HEK293 (cell line): ENCODE results near the gene THRA.
A peak's percentile ranks its signal among the peaks of the same experiment; 100 is the strongest.

Experiments used
- CTCF ChIA-PET: fragments of 350-600 bp; formaldehyde crosslinking; extraction: SDS; loops from one replicate; lab custom pipeline; 2021; ENCODE audit warnings: antibody characterized with exemption; lab: Yijun Ruan, JAX
- POLR2A ChIA-PET: fragments of 300-600 bp; formaldehyde crosslinking; extraction: SDS; loops from one replicate; lab custom pipeline; 2020; ENCODE audit warnings: antibody characterized with exemption, inconsistent platforms; lab: Yijun Ruan, JAX
- H3K27ac ChIP-seq: fragments of 200-500 bp; sonication (Bioruptor generic); 2 replicates; pipeline ENCODE4 v1.5.1; 2014; ENCODE audit warnings: low read depth, low read length, control low read depth, inconsistent platforms; ENCODE audit errors: extremely low read depth
- H3K36me3 ChIP-seq, 2 experiments: fragments of 200-500 bp in 1 of 2; sonication (Bioruptor generic) in 1 of 2; 1 replicate in 1 of 2; 2 replicates in 1 of 2; pipeline ENCODE4 v1.5.1; 2014 to 2017; ENCODE audit warnings: inconsistent platforms in 2 of 2, low read length in 2 of 2; ENCODE audit not compliant: control insufficient read depth in 2 of 2, insufficient read depth in 1 of 2
- H3K4me1 ChIP-seq: fragments of 200-500 bp; sonication (Bioruptor generic); 2 replicates; pipeline ENCODE4 v1.5.1; 2014; ENCODE audit warnings: mild to moderate bottlenecking, low read length, inconsistent platforms; ENCODE audit not compliant: control insufficient read depth, insufficient read depth
- H3K4me3 ChIP-seq: 2 replicates; pipeline ENCODE4 v1.5.1; 2011; ENCODE audit warnings: low read depth, mild to moderate bottlenecking, control low read depth, low read length, moderate library complexity
- H3K9me3 ChIP-seq: fragments of 200-500 bp; sonication (Bioruptor generic); 2 replicates; pipeline ENCODE4 v1.5.1; 2014; ENCODE audit warnings: low read depth, low read length, inconsistent platforms; ENCODE audit not compliant: control insufficient read depth, insufficient read depth
- EGR2 ChIP-seq: fragments of 450-650 bp; formaldehyde crosslinking; IDR thresholded peaks from 2 replicates; pipeline ENCODE4 v1.5.1; 2016; ENCODE audit warnings: low read depth, missing biosample characterization, missing genetic modification characterization
- GLIS1 ChIP-seq: fragments of 450-650 bp; formaldehyde crosslinking; IDR thresholded peaks from 2 replicates; pipeline ENCODE4 v1.5.1; 2016; ENCODE audit warnings: missing biosample characterization, missing genetic modification characterization
- GLIS2 ChIP-seq: fragments of 450-650 bp; formaldehyde crosslinking; IDR thresholded peaks from 2 replicates; pipeline ENCODE4 v1.5.1; 2016; ENCODE audit warnings: missing biosample characterization, missing genetic modification characterization
- IKZF3 ChIP-seq: fragments of 450-650 bp; IDR thresholded peaks from 2 replicates; pipeline ENCODE4 v1.5.0; 2018; ENCODE audit warnings: missing biosample characterization, mild to moderate bottlenecking, missing genetic modification characterization, moderate library complexity
- KLF1 ChIP-seq: fragments of 450-650 bp; formaldehyde crosslinking; IDR thresholded peaks from 2 replicates; pipeline ENCODE4 v1.5.1; 2016; ENCODE audit warnings: missing biosample characterization, missing genetic modification characterization
- KLF10 ChIP-seq: fragments of 450-650 bp; IDR thresholded peaks from 2 replicates; pipeline ENCODE4 v1.5.1; 2018; ENCODE audit warnings: missing biosample characterization, mild to moderate bottlenecking, missing genetic modification characterization
- PRDM1 ChIP-seq: fragments of 450-650 bp; formaldehyde crosslinking; IDR thresholded peaks from 2 replicates; pipeline ENCODE4; 2016; ENCODE audit warnings: missing biosample characterization, missing genetic modification characterization
- SP2 ChIP-seq: fragments of 450-650 bp; formaldehyde crosslinking; IDR thresholded peaks from 2 replicates; pipeline ENCODE4 v1.5.1; 2016; ENCODE audit warnings: missing biosample characterization, missing genetic modification characterization
- ZFHX2 ChIP-seq: fragments of 450-650 bp; formaldehyde crosslinking; conservative IDR thresholded peaks from 2 replicates; pipeline ENCODE4 v1.5.1; 2016; ENCODE audit warnings: missing biosample characterization, missing genetic modification characterization
- ZNF138 ChIP-seq: fragments of 450-650 bp; formaldehyde crosslinking; IDR thresholded peaks from 2 replicates; pipeline ENCODE4 v1.5.1; 2016; ENCODE audit warnings: missing biosample characterization, missing genetic modification characterization, borderline replicate concordance
- ZNF184 ChIP-seq: fragments of 450-650 bp; IDR thresholded peaks from 2 replicates; pipeline ENCODE4 v1.5.1; 2018; ENCODE audit warnings: missing biosample characterization, mild to moderate bottlenecking, missing genetic modification characterization
- ZNF302 ChIP-seq: fragments of 450-650 bp; formaldehyde crosslinking; IDR thresholded peaks from 2 replicates; pipeline ENCODE4 v1.5.1; 2016; ENCODE audit warnings: missing biosample characterization, missing genetic modification characterization, low read depth
- ZNF335 ChIP-seq: fragments of 450-650 bp; formaldehyde crosslinking; conservative IDR thresholded peaks from 2 replicates; pipeline ENCODE4 v1.5.1; 2016; ENCODE audit warnings: missing biosample characterization, missing genetic modification characterization
- ZNF398 ChIP-seq: fragments of 450-650 bp; formaldehyde crosslinking; IDR thresholded peaks from 2 replicates; pipeline ENCODE4 v1.5.1; 2017; ENCODE audit warnings: missing biosample characterization, missing genetic modification characterization
- ZNF416 ChIP-seq: fragments of 450-650 bp; formaldehyde crosslinking; IDR thresholded peaks from 2 replicates; pipeline ENCODE4 v1.5.1; 2016; ENCODE audit warnings: missing biosample characterization, missing genetic modification characterization
- ZNF548 ChIP-seq: fragments of 450-650 bp; formaldehyde crosslinking; IDR thresholded peaks from 2 replicates; pipeline ENCODE4 v1.5.1; 2016; ENCODE audit warnings: missing biosample characterization, missing genetic modification characterization
- ZNF660 ChIP-seq: fragments of 450-650 bp; IDR thresholded peaks from 2 replicates; pipeline ENCODE4 v1.5.1; 2018; ENCODE audit warnings: missing biosample characterization, mild to moderate bottlenecking, missing genetic modification characterization
- ZNF704 ChIP-seq: fragments of 450-650 bp; formaldehyde crosslinking; IDR thresholded peaks from 2 replicates; pipeline ENCODE4 v1.5.1; 2016; ENCODE audit warnings: missing biosample characterization, missing genetic modification characterization
- ZNF792 ChIP-seq: fragments of 450-650 bp; formaldehyde crosslinking; IDR thresholded peaks from 2 replicates; pipeline ENCODE4 v1.5.1; 2016; ENCODE audit warnings: missing biosample characterization, missing genetic modification characterization
- TF ChIP-seq, protein P1 (sequence below): fragments of 450-650 bp; formaldehyde crosslinking; IDR thresholded peaks from 2 replicates; pipeline ENCODE4 v1.5.1; 2016; ENCODE audit warnings: missing biosample characterization, missing genetic modification characterization, low read depth
- TF ChIP-seq, protein P2 (sequence below): fragments of 450-650 bp; formaldehyde crosslinking; IDR thresholded peaks from 2 replicates; pipeline ENCODE4 v1.5.1; 2017; ENCODE audit warnings: missing biosample characterization, missing genetic modification characterization
- TF ChIP-seq, protein P3 (sequence below): fragments of 450-650 bp; formaldehyde crosslinking; IDR thresholded peaks from 2 replicates; pipeline ENCODE4 v1.5.1; 2016; ENCODE audit warnings: missing biosample characterization, missing genetic modification characterization

Gene THRA

GRCh38 chr17:40103071-40103661, 40.4 kb downstream of the THRA start:
- no peaks in the 10 kb centered on the region for H3K36me3 ChIP-seq
- no peaks in the 10 kb centered on the region for H3K9me3 ChIP-seq
- H3K4me3 ChIP-seq, result no peak overlapping the region
- no peak overlapping the region for H3K27ac ChIP-seq
- TF ChIP-seq, protein P1, sequence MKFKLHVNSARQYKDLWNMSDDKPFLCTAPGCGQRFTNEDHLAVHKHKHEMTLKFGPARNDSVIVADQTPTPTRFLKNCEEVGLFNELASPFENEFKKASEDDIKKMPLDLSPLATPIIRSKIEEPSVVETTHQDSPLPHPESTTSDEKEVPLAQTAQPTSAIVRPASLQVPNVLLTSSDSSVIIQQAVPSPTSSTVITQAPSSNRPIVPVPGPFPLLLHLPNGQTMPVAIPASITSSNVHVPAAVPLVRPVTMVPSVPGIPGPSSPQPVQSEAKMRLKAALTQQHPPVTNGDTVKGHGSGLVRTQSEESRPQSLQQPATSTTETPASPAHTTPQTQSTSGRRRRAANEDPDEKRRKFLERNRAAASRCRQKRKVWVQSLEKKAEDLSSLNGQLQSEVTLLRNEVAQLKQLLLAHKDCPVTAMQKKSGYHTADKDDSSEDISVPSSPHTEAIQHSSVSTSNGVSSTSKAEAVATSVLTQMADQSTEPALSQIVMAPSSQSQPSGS, result no peak
- TF ChIP-seq ZNF138 (tag by site-specific recombination) (no peak), ZNF398 (tag by site-specific recombination) (peak; percentile 78), KLF1 (tag by site-specific recombination) (peak; percentile 39; the same call in 1 of the 2 replicates), IKZF3 (tag by site-specific recombination) (no peak), ZNF184 (tag by site-specific recombination) (no peak), ZNF660 (tag by site-specific recombination) (no peak), EGR2 (tag by site-specific recombination) (peak; percentile 61), ZNF302 (no peak), KLF10 (no peak), ZNF792 (tag by site-specific recombination) (no peak), ZFHX2 (peak; percentile 72), ZNF704 (tag by site-specific recombination) (no peak), ZNF548 (tag by site-specific recombination) (no peak), ZNF335 (peak; percentile 41), SP2 (0 out of 2 replicates have a peak, but pooled peaks have one; percentile 15), GLIS2 (tag by site-specific recombination) (peak; percentile 17; the same call in 1 of the 2 replicates), PRDM1 (no peak), ZNF416 (tag by site-specific recombination) (no peak), GLIS1 (tag by site-specific recombination) (peak; percentile 55)
- TF ChIP-seq, protein P2, sequence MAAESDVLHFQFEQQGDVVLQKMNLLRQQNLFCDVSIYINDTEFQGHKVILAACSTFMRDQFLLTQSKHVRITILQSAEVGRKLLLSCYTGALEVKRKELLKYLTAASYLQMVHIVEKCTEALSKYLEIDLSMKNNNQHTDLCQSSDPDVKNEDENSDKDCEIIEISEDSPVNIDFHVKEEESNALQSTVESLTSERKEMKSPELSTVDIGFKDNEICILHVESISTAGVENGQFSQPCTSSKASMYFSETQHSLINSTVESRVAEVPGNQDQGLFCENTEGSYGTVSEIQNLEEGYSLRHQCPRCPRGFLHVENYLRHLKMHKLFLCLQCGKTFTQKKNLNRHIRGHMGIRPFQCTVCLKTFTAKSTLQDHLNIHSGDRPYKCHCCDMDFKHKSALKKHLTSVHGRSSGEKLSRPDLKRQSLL, result no peak
- TF ChIP-seq, protein P3, sequence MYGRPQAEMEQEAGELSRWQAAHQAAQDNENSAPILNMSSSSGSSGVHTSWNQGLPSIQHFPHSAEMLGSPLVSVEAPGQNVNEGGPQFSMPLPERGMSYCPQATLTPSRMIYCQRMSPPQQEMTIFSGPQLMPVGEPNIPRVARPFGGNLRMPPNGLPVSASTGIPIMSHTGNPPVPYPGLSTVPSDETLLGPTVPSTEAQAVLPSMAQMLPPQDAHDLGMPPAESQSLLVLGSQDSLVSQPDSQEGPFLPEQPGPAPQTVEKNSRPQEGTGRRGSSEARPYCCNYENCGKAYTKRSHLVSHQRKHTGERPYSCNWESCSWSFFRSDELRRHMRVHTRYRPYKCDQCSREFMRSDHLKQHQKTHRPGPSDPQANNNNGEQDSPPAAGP, result 0 out of 2 replicates have a peak, but pooled peaks have one; percentile 18
- ChIA-PET CTCF (interaction anchor here (0.6 to 7.2 kb wide), 10 partner anchors 9 to 171 kb away, joined by 3 to 61 read pairs (median 4); no protein-coding TSS in a partner anchor), POLR2A (interaction anchor here (3.6 kb wide), 1 partner anchor 10 kb away, joined by 26 read pairs; no protein-coding TSS in a partner anchor)
- peaks cover 16% of the 10 kb centered on the region for H3K4me1 ChIP-seq
